HEK293T (cell line): ENCODE measurements around the gene CD200R1L.
A peak's percentile ranks its signal among the peaks of the same experiment; 100 is the strongest.

Experiments used
- CTCF ChIA-PET: fragments of 350-600 bp; formaldehyde crosslinking; extraction: SDS; loops from one replicate; lab custom pipeline; 2021; ENCODE audit warnings: antibody characterized with exemption, inconsistent platforms; lab: Yijun Ruan, JAX
- POLR2A ChIA-PET: fragments of 350-600 bp; formaldehyde crosslinking; extraction: SDS; loops from one replicate; lab custom pipeline; 2020; ENCODE audit warnings: antibody characterized with exemption, inconsistent platforms; lab: Yijun Ruan, JAX
- DNase-seq: peaks from one replicate; pipeline ENCODE4 v3.0.0; 2012; ENCODE audit warnings: mixed read lengths; ENCODE audit errors: extremely low spot score
- ARNT ChIP-seq: fragments of 450-650 bp; IDR thresholded peaks from 2 replicates; pipeline ENCODE4 v1.6.1; 2017; ENCODE audit warnings: mild to moderate bottlenecking
- BHLHE40 ChIP-seq: fragments of 450-650 bp; IDR thresholded peaks from 2 replicates; pipeline ENCODE4 v1.6.1; 2016; ENCODE audit warnings: mild to moderate bottlenecking, moderate library complexity, borderline replicate concordance
- CTBP1 ChIP-seq: fragments of 450-650 bp; IDR thresholded peaks from 2 replicates; pipeline ENCODE4 v1.6.1; 2016; ENCODE audit warnings: borderline replicate concordance
- ELF4 ChIP-seq: fragments of 450-650 bp; IDR thresholded peaks from 2 replicates; pipeline ENCODE4 v1.6.1; 2017; ENCODE audit warnings: antibody characterized with exemption
- FOXA1 ChIP-seq: fragments of 450-650 bp; IDR thresholded peaks from 2 replicates; pipeline ENCODE4 v1.6.1; 2016; ENCODE audit warnings: mild to moderate bottlenecking
- FOXK2 ChIP-seq: fragments of 450-650 bp; IDR thresholded peaks from 2 replicates; pipeline ENCODE4 v1.6.1; 2016; ENCODE audit warnings: mild to moderate bottlenecking
- FOXM1 ChIP-seq: fragments of 450-650 bp; IDR thresholded peaks from 2 replicates; pipeline ENCODE4 v1.6.1; 2017; ENCODE audit warnings: mild to moderate bottlenecking, borderline replicate concordance
- HDGF ChIP-seq: fragments of 450-650 bp; IDR thresholded peaks from 2 replicates; pipeline ENCODE4 v1.6.1; 2017; ENCODE audit warnings: antibody characterized with exemption, borderline replicate concordance
- L3MBTL2 ChIP-seq: fragments of 450-650 bp; conservative IDR thresholded peaks from 2 replicates; pipeline ENCODE4 v1.6.1; 2016; ENCODE audit warnings: mild to moderate bottlenecking
- LEF1 ChIP-seq: fragments of 450-650 bp; IDR thresholded peaks from 2 replicates; pipeline ENCODE4 v1.6.1; 2017; ENCODE audit warnings: mild to moderate bottlenecking, borderline replicate concordance
- NFRKB ChIP-seq: fragments of 450-650 bp; IDR thresholded peaks from 2 replicates; pipeline ENCODE4 v1.6.1; 2016; ENCODE audit warnings: mild to moderate bottlenecking, moderate library complexity
- SP1 ChIP-seq: fragments of 450-650 bp; IDR thresholded peaks from 2 replicates; pipeline ENCODE4 v1.6.1; 2017
- SUZ12 ChIP-seq: fragments of 450-650 bp; IDR thresholded peaks from 2 replicates; pipeline ENCODE4 v1.6.1; 2016; ENCODE audit warnings: mild to moderate bottlenecking
- TARDBP ChIP-seq: fragments of 450-650 bp; IDR thresholded peaks from 2 replicates; pipeline ENCODE4 v1.6.1; 2016
- ZNF384 ChIP-seq: fragments of 450-650 bp; IDR thresholded peaks from 2 replicates; pipeline ENCODE4 v1.6.1; 2016
- TF ChIP-seq, protein P1 (sequence below): fragments of 450-650 bp; IDR thresholded peaks from 2 replicates; pipeline ENCODE4 v1.6.1; 2016

CD200R1L gene

GRCh38 chr3:112817271-112817670 lies 29.4 kb downstream of the CD200R1L start:
- CTCF ChIA-PET: interaction anchor here (0.7 kb wide), 1 partner anchor 82 kb away, joined by 3 read pairs; no protein-coding TSS in a partner anchor
- TF ChIP-seq ZNF384 (no peak), SUZ12 (no peak), TARDBP (no peak), CTBP1 (no peak), HDGF (no peak), FOXK2 (no peak), BHLHE40 (no peak), FOXM1 (no peak), L3MBTL2 (no peak), ARNT (no peak), ELF4 (no peak), NFRKB (no peak), FOXA1 (no peak), LEF1 (no peak), SP1 (no peak)
- TF ChIP-seq, protein P1, sequence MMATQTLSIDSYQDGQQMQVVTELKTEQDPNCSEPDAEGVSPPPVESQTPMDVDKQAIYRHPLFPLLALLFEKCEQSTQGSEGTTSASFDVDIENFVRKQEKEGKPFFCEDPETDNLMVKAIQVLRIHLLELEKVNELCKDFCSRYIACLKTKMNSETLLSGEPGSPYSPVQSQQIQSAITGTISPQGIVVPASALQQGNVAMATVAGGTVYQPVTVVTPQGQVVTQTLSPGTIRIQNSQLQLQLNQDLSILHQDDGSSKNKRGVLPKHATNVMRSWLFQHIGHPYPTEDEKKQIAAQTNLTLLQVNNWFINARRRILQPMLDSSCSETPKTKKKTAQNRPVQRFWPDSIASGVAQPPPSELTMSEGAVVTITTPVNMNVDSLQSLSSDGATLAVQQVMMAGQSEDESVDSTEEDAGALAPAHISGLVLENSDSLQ: no peak
- no peak for DNase-seq
- POLR2A ChIA-PET: no interaction called here

GRCh38 chr3:112815981-112816380 lies 30.7 kb downstream of the CD200R1L start:
- POLR2A ChIA-PET: no interaction called here
- CTCF ChIA-PET: interaction anchor here (0.6 to 1.0 kb wide), 3 partner anchors 29 to 176 kb away, joined by 3 read pairs; no protein-coding TSS in a partner anchor
- DNase-seq: no peak
- no peak for TF ChIP-seq NFRKB
- TF ChIP-seq, protein P1: peak; percentile 46

DNA sequence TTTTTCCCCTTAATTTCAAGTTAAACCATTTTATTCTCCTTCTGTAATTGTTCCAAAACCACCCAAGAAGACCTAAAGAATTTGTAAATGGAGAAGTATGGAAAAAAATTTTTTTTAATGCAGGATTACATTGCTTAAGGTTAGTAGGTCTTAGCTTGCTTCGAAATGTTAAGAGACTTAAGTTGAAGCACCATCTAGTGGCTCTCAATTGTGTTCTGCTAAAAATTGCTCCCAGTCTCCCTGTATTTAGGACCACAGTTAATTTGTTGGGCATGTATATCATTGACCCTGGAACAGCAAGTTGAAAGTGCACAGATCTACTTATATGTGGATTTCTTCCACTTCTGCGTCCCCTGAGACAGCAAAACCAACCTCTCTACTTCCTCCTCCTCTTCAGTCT lies 32.4 kb downstream of the CD200R1L start:
- CTCF ChIA-PET: interaction anchor here (0.6 to 2.0 kb wide), 10 partner anchors 78 to 232 kb away, joined by 3 to 15 read pairs (median 4); partner anchors contain the start of gene CCDC80
- no peak for DNase-seq
- TF ChIP-seq LEF1: no peak
- no peak for TF ChIP-seq FOXM1
- TF ChIP-seq ELF4: no peak
- no peak for TF ChIP-seq HDGF
- TF ChIP-seq NFRKB: no peak
- no peak for TF ChIP-seq BHLHE40
- TF ChIP-seq TARDBP: no peak
- no peak for TF ChIP-seq CTBP1
- TF ChIP-seq, protein P1: no peak
- POLR2A ChIA-PET: interaction anchor here (0.9 to 1.0 kb wide), 3 partner anchors 79 to 171 kb away, joined by 3 to 4 read pairs (median 3); no protein-coding TSS in a partner anchor

DNA sequence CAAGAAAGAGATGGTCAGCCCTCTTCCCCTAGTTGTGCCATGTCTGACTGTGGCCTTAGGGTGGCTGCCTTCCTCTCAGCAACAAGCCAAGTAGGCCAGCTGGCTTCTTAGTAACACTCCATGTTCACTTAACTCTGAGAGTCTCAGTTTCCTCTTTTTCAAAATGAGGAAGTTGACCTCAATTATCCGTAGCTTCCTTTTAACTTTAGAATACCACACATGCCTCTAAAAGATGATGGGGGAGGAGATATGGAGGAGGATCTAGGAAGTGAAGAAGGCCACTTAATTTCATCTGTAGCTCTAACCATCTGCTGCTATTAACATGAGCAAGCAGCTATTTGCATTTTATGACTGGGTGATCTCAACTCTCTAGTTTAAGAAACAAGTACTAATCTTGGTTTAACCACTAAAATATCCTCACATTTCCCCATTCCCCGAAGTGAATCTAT lies 32.9 kb downstream of the CD200R1L start:
- CTCF ChIA-PET: interaction anchor here (0.6 to 2.0 kb wide), 10 partner anchors 77 to 232 kb away, joined by 3 to 15 read pairs (median 4); partner anchors contain the start of gene CCDC80
- POLR2A ChIA-PET: interaction anchor here (0.9 to 1.0 kb wide), 3 partner anchors 79 to 171 kb away, joined by 3 to 4 read pairs (median 3); no protein-coding TSS in a partner anchor
- TF ChIP-seq TARDBP: no peak
- TF ChIP-seq SP1: no peak
- TF ChIP-seq CTBP1: no peak
- TF ChIP-seq ARNT: no peak
- TF ChIP-seq LEF1: no peak
- TF ChIP-seq, protein P1: no peak
- TF ChIP-seq FOXK2: no peak
- no peak for TF ChIP-seq NFRKB
- no peak for TF ChIP-seq HDGF
- no peak for TF ChIP-seq BHLHE40
- no peak for TF ChIP-seq ELF4
- TF ChIP-seq FOXA1: no peak
- no peak for TF ChIP-seq SUZ12
- no peak for TF ChIP-seq ZNF384
- TF ChIP-seq L3MBTL2: no peak
- TF ChIP-seq FOXM1: no peak
- no peak for DNase-seq

DNA sequence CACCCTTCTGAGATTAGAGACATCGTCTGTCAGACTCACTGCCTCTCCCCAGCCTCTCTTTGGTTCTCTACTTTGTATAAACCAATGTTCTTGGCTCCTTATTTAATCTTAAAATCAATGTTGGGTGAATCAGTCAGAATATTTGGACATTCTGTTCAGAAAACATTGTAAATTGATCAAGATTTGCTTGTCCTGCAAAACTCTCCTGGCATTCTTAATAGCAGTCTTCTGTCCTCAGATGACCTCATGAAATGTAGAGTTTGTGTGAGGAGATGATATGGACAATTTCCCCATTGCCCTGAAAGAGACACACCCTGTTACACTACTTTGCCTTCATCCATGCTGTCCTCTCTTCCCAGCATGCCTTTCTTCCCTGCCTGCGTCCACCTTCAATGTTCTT lies 33.6 kb downstream of the CD200R1L start:
- ChIA-PET POLR2A (no interaction called here), CTCF (interaction anchor here (0.7 to 2.0 kb wide), 5 partner anchors 79 to 231 kb away, joined by 3 to 15 read pairs (median 5); no protein-coding TSS in a partner anchor)
- no peak for DNase-seq
- TF ChIP-seq TARDBP (no peak), FOXM1 (no peak), SUZ12 (no peak), SP1 (no peak), HDGF (no peak), FOXK2 (no peak), ARNT (no peak), ELF4 (no peak), FOXA1 (no peak), ZNF384 (no peak), CTBP1 (no peak), NFRKB (no peak), BHLHE40 (no peak), LEF1 (no peak), L3MBTL2 (no peak)
- TF ChIP-seq, protein P1: no peak
